Activated CD8-positive, alpha-beta memory T cell treated with anti-CD3 and anti-CD28 coated beads, Interleukin-2, amount 50 U/mL, for 24 hours (primary cell): ENCODE measurements around the gene EBLN2.

Experiments used
- DNase-seq: peaks from one replicate; pipeline ENCODE4 v3.0.0-alpha.2; 2020; ENCODE audit errors: extremely low read depth

EBLN2 gene

GRCh38 chr3:73107215-73107614, 45.8 kb downstream of the EBLN2 start:
- no peak for DNase-seq

- no peak for DNase-seq
These were observed 46.3 kb downstream of the EBLN2 start for GRCh38 chr3:73107676-73108187.

- no peak for DNase-seq
These were observed 47.3 kb downstream of the EBLN2 start for GRCh38 chr3:73108750-73109149.

- DNase-seq = no peak
These were observed 49.1 kb downstream of the EBLN2 start for GRCh38 chr3:73110530-73110929.
